Activated T-cell treated with anti-CD3 and anti-CD28 coated beads, Interleukin-2, amount 50 U/mL, for 72 hours (primary cell): ENCODE results near the gene RAB9A. TPM values are rescaled to one million over a fixed set of nuclear protein-coding genes. Genes with fewer than 3 reads are reported as not detected.
A peak's percentile ranks its signal among the peaks of the same experiment; 100 is the strongest.

Experiments
- ATAC-seq, 2 donors: fragments of 150-1000 bp; cut with Tn5 transposase; replicated peaks in 1 of 2; 2 replicates each; pipeline ENCODE4 v1.10.0; 2021; ENCODE audit warnings: moderate library complexity in 2 of 2, mild to moderate bottlenecking in 1 of 2
- DNase-seq, 2 donors: peaks; one replicate each; pipeline ENCODE4 v3.0.0; 2021 to 2022; ENCODE audit warnings: mixed read lengths in 1 of 2
- H3K27ac Mint-ChIP-seq: one replicate; pipeline ENCODE4 v1.8.0; 2022; ENCODE audit warnings: mild to moderate bottlenecking, moderate library complexity, mixed read lengths
- H3K27me3 Mint-ChIP-seq: one replicate; pipeline ENCODE4 v1.8.0; 2022; ENCODE audit warnings: low read depth, mixed read lengths
- H3K36me3 Mint-ChIP-seq, 2 donors: one replicate each; pipeline ENCODE4 v1.8.0; 2022; ENCODE audit warnings: mixed read lengths in 2 of 2, mild to moderate bottlenecking in 1 of 2; ENCODE audit not compliant: insufficient read depth in 2 of 2
- H3K4me1 Mint-ChIP-seq: one replicate; pipeline ENCODE4 v1.8.0; 2022; ENCODE audit warnings: low read depth, mixed read lengths
- H3K4me3 Mint-ChIP-seq, 2 donors: one replicate each; pipeline ENCODE4 v1.8.0; 2022; ENCODE audit warnings: mild to moderate bottlenecking in 2 of 2, mixed read lengths in 2 of 2, moderate library complexity in 2 of 2
- H3K9me3 Mint-ChIP-seq, 2 donors: one replicate each; pipeline ENCODE4 v1.8.0; 2022; ENCODE audit warnings: mixed read lengths in 2 of 2
- total RNA-seq, 2 donors: library from RNA; stranded (reverse); gene quantifications; one replicate each; pipeline ENCODE4 v1.2.3, GENCODE V29; 2022

RAB9A gene
- total RNA-seq, 2 donors from 2014 or later, result 56.0 to 71.6 TPM

DNA sequence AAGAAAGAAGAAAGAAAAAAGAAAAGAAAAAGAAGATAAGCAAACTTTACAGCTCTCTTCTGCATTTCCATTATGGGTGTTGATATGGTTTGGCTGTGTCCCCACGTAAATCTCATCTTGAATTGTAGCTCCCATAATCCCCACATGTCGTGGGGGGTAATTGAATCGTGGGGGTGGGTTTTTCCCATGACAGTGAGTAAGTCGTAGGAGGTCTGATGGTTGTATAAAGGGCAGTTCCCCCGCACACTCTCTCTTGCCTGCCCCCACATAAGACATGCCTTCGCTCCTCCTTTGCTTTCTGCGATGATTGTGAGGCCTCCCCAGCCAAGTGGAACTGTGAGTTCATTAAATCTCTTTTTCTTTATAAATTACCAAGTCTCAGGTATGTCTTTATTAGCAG is 7.3 kb upstream of the RAB9A start:
- H3K36me3 Mint-ChIP-seq, result peaks cover 2 to 3% of the 10 kb centered on the region in 2 donors
- H3K27me3 Mint-ChIP-seq, result peaks cover 15% of the 10 kb centered on the region
- no peaks in the 10 kb centered on the region for H3K9me3 Mint-ChIP-seq
- peaks cover 14% of the 10 kb centered on the region for H3K4me1 Mint-ChIP-seq
- H3K4me3 Mint-ChIP-seq, result no peak overlapping the region
- ATAC-seq (no peak), DNase-seq (no peak)
- no peak overlapping the region for H3K27ac Mint-ChIP-seq

GRCh38 chrX:13684361-13684760 is 4.6 kb upstream of the RAB9A start:
- ATAC-seq, result no peak
- peaks cover 23% of the 10 kb centered on the region for H3K27me3 Mint-ChIP-seq
- H3K4me3 Mint-ChIP-seq, result no peak overlapping the region
- peaks cover 35% of the 10 kb centered on the region for H3K4me1 Mint-ChIP-seq
- no peaks in the 10 kb centered on the region for H3K9me3 Mint-ChIP-seq
- H3K27ac Mint-ChIP-seq, result no peak overlapping the region
- DNase-seq, result no peak
- H3K36me3 Mint-ChIP-seq, result peaks cover 2 to 5% of the 10 kb centered on the region in 2 donors

GRCh38 chrX:13685126-13685763 is 3.7 kb upstream of the RAB9A start:
- DNase-seq (no peak), ATAC-seq (no peak)
- H3K4me1 Mint-ChIP-seq, result peaks cover 35% of the 10 kb centered on the region
- H3K36me3 Mint-ChIP-seq, result peaks cover 5 to 8% of the 10 kb centered on the region in 2 donors
- H3K4me3 Mint-ChIP-seq, result peak overlapping the region in 1 of 2 donors; percentile 29
- H3K27ac Mint-ChIP-seq, result peak overlapping the region; percentile 59
- H3K9me3 Mint-ChIP-seq, result no peaks in the 10 kb centered on the region
- H3K27me3 Mint-ChIP-seq, result peaks cover 20% of the 10 kb centered on the region

GRCh38 chrX:13687203-13687602 is 1.7 kb upstream of the RAB9A start:
- peaks cover 52% of the 10 kb centered on the region for H3K4me1 Mint-ChIP-seq
- no peaks in the 10 kb centered on the region for H3K9me3 Mint-ChIP-seq
- peak overlapping the region; percentile 33 to 97 for H3K4me3 Mint-ChIP-seq
- H3K27me3 Mint-ChIP-seq, result peaks cover 24% of the 10 kb centered on the region
- peaks cover 14% of the 10 kb centered on the region in 2 donors for H3K36me3 Mint-ChIP-seq
- ATAC-seq (peak; percentile 26 to 27), DNase-seq (no peak)
- H3K27ac Mint-ChIP-seq, result peak overlapping the region; percentile 83

GRCh38 chrX:13688384-13688957 is 457 bp upstream of the RAB9A start:
- Mint-ChIP-seq H3K4me1 (peaks cover 65% of the 10 kb centered on the region), H3K27me3 (peaks cover 37% of the 10 kb centered on the region)

GRCh38 chrX:13689741-13690211 is 848 bp downstream of the RAB9A start:
- Mint-ChIP-seq H3K4me1 (peaks cover 70% of the 10 kb centered on the region), H3K4me3 (peak overlapping the region; percentile 73 to 97)
- no peak for ATAC-seq

More at GRCh38 chrX:13688384-13688957, 457 bp upstream of the RAB9A start:
- no peaks in the 10 kb centered on the region for H3K9me3 Mint-ChIP-seq
- peak overlapping the region; percentile 83 for H3K27ac Mint-ChIP-seq
- H3K36me3 Mint-ChIP-seq, result peaks cover 20 to 21% of the 10 kb centered on the region in 2 donors
- ATAC-seq, result peak; percentile 48 to 56
- DNase-seq, result peak; percentile 13 to 21
- peak overlapping the region; percentile 73 to 97 for H3K4me3 Mint-ChIP-seq

GRCh38 chrX:13690836-13691235 is 1.9 kb downstream of the RAB9A start:
- ATAC-seq (no peak), DNase-seq (peak in 1 of 2 donors; percentile 10)
- H3K27me3 Mint-ChIP-seq, result peaks cover 41% of the 10 kb centered on the region
- H3K4me3 Mint-ChIP-seq, result peak overlapping the region; percentile 73 to 97
- H3K4me1 Mint-ChIP-seq, result peaks cover 70% of the 10 kb centered on the region
- no peaks in the 10 kb centered on the region for H3K9me3 Mint-ChIP-seq
- peaks cover 19 to 27% of the 10 kb centered on the region in 2 donors for H3K36me3 Mint-ChIP-seq
- peak overlapping the region; percentile 96 for H3K27ac Mint-ChIP-seq

More at GRCh38 chrX:13689741-13690211, 848 bp downstream of the RAB9A start:
- H3K27me3 Mint-ChIP-seq, result peaks cover 42% of the 10 kb centered on the region
- no peaks in the 10 kb centered on the region for H3K9me3 Mint-ChIP-seq
- peak overlapping the region; percentile 96 for H3K27ac Mint-ChIP-seq
- DNase-seq, result no peak
- peaks cover 21 to 22% of the 10 kb centered on the region in 2 donors for H3K36me3 Mint-ChIP-seq

GRCh38 chrX:13691841-13692371 is 3.0 kb downstream of the RAB9A start:
- ATAC-seq (no peak), DNase-seq (no peak)
- peaks cover 43% of the 10 kb centered on the region for H3K27me3 Mint-ChIP-seq
- peaks cover 19 to 27% of the 10 kb centered on the region in 2 donors for H3K36me3 Mint-ChIP-seq
- H3K27ac Mint-ChIP-seq, result peak overlapping the region; percentile 82
- H3K4me1 Mint-ChIP-seq, result peaks cover 69% of the 10 kb centered on the region
- no peaks in the 10 kb centered on the region for H3K9me3 Mint-ChIP-seq
- peak overlapping the region; percentile 72 to 81 for H3K4me3 Mint-ChIP-seq

DNA sequence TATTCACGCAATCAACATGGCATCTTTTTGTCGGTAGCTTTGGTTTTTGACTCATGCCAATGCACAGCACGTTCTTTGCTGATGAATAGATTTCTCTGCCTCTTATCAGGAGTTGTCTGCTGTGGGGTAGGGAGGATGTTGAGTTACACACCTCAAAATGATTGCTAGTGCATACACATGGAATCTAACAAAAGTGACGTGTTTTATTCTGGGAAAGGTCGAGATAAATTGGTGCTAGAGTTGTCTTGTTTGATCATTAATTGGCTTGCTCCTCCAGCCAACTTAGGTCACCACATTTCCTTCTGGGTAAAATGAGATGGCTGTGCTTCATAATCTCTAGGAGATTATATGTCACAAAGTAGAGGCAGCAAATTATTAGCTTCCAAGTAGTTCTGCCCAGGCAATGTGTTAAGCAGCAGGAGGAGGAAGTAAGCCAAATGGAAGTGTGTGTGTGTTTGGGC is 3.9 kb downstream of the RAB9A start:
- no peak for DNase-seq
- H3K27me3 Mint-ChIP-seq, result peaks cover 36% of the 10 kb centered on the region
- ATAC-seq, result no peak
- peaks cover 60% of the 10 kb centered on the region for H3K4me1 Mint-ChIP-seq
- peak overlapping the region; percentile 72 to 81 for H3K4me3 Mint-ChIP-seq
- H3K27ac Mint-ChIP-seq, result peak overlapping the region; percentile 82
- peaks cover 19 to 26% of the 10 kb centered on the region in 2 donors for H3K36me3 Mint-ChIP-seq
- no peaks in the 10 kb centered on the region for H3K9me3 Mint-ChIP-seq

DNA sequence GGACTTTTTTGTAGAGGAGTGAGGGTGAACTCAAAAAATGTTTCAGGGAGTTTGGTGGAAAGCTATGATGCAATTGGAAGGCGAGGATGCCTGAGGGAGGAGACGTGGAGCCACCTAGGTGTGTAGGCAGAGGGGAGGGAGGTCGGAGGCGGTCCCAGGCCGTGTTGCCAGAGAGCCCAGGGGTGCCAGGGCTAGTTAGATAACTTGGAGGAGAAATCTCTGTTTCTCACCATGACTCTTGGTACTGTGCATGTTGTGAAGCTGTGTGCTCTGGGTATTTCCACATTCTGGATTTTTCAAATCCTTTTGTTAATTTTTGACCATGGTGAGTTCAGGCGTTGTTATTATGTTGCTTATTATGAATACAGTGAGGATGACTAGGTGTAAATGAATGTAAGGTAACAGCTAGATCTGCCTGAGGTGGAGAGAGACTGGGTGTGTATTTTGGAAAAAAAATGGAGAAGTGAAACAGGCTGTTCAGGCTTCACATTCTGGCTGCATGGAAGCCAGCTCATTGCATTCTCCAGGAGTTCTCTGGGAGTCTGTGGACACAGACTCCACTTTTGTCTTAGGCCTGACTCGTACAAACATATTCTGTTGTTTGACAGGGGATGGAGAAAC is 4.5 kb downstream of the RAB9A start:
- Mint-ChIP-seq H3K4me1 (peaks cover 56% of the 10 kb centered on the region), H3K4me3 (peak overlapping the region; percentile 72 to 81), H3K36me3 (peaks cover 19 to 26% of the 10 kb centered on the region in 2 donors), H3K27ac (peak overlapping the region; percentile 26), H3K9me3 (no peaks in the 10 kb centered on the region), H3K27me3 (peaks cover 36% of the 10 kb centered on the region)
- DNase-seq (no peak), ATAC-seq (no peak)

DNA sequence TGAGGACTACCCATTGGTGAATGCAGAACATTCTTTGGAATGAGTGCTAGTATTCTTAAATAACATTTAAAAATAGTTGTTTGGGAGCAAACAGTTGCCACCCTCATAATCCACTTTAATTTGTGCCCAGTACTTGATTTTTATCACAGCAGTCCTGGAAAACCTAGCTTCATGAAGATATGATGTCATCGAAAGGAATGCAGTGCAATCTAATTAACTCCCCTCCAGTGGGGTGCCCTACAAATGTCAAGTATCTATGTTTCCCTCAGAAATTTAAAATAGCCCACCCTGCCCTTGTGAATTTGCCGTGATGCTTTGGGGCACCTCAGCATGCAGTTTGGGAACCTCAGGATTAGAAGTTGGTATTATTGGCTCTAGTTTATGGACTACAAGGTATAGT is 5.4 kb downstream of the RAB9A start:
- Mint-ChIP-seq H3K4me1 (peaks cover 62% of the 10 kb centered on the region), H3K27me3 (peaks cover 36% of the 10 kb centered on the region), H3K9me3 (no peaks in the 10 kb centered on the region), H3K27ac (no peak overlapping the region), H3K36me3 (peaks cover 21 to 31% of the 10 kb centered on the region in 2 donors), H3K4me3 (no peak overlapping the region)
- ATAC-seq, result no peak
- DNase-seq, result no peak

GRCh38 chrX:13694983-13695382 is 6.1 kb downstream of the RAB9A start:
- peaks cover 65% of the 10 kb centered on the region for H3K4me1 Mint-ChIP-seq
- DNase-seq, result no peak

More at GRCh38 chrX:13694983-13695382, 6.1 kb downstream of the RAB9A start:
- peak overlapping the region in 1 of 2 donors; percentile 47 for H3K4me3 Mint-ChIP-seq
- H3K27me3 Mint-ChIP-seq, result peaks cover 36% of the 10 kb centered on the region
- no peak for ATAC-seq
- H3K27ac Mint-ChIP-seq, result peak overlapping the region; percentile 22
- H3K9me3 Mint-ChIP-seq, result no peaks in the 10 kb centered on the region
- peaks cover 17 to 32% of the 10 kb centered on the region in 2 donors for H3K36me3 Mint-ChIP-seq
